ENCODE results near the gene GALNT2. TPM values are rescaled to one million over a fixed set of nuclear protein-coding genes. Genes with fewer than 3 reads are reported as not detected.

Gene GALNT2
- total RNA-seq, 3 donors from 2014 or later, result 29.5 to 59.1 (median 55.2) TPM

- Histone ChIP-seq H3K36me3 (ENCODE audit: low read depth) (no peaks in the 10 kb centered on the region), H3K9me3 (no peaks in the 10 kb centered on the region), H3K4me1 (ENCODE audit: low read depth) (no peaks in the 10 kb centered on the region), H3K4me3 (no peak overlapping the region)
- intact Hi-C loops (cut with DNase I, micrococcal nuclease), result no loop called here
- DNase-seq (no peak), ATAC-seq (no peak)
- TF ChIP-seq, protein P1, sequence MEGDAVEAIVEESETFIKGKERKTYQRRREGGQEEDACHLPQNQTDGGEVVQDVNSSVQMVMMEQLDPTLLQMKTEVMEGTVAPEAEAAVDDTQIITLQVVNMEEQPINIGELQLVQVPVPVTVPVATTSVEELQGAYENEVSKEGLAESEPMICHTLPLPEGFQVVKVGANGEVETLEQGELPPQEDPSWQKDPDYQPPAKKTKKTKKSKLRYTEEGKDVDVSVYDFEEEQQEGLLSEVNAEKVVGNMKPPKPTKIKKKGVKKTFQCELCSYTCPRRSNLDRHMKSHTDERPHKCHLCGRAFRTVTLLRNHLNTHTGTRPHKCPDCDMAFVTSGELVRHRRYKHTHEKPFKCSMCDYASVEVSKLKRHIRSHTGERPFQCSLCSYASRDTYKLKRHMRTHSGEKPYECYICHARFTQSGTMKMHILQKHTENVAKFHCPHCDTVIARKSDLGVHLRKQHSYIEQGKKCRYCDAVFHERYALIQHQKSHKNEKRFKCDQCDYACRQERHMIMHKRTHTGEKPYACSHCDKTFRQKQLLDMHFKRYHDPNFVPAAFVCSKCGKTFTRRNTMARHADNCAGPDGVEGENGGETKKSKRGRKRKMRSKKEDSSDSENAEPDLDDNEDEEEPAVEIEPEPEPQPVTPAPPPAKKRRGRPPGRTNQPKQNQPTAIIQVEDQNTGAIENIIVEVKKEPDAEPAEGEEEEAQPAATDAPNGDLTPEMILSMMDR (IDR thresholded peaks at IDR 0.05), result no peak
These were observed 173.5 kb downstream of the GALNT2 start for GRCh38 chr1:230240446-230241086.

DNA sequence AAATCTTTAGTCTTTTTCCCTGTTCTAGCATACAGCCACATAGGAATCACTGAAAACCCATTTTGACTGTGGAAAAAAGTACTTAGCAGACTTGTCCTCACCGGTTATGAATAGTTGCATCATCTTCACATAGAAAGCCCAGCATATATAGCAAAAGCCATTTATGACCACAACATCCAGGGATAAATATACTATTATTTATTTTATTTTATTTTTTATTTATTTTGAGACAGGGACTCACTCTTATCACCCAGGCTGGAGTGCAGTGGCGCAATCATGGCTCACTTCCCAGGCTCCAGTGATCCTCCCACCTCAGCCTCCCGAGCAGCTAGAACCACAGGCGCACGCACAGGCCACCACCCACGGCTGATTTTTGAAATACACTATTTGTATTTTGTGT, 175.3 kb downstream of the GALNT2 start:
- no peak overlapping the region for H3K4me3 ChIP-seq
- DNase-seq, result no peak
- TF ChIP-seq, protein P1 (IDR thresholded peaks at IDR 0.05), result no peak
- ATAC-seq, result no peak
- H3K9me3 ChIP-seq, result no peaks in the 10 kb centered on the region
- no peaks in the 10 kb centered on the region for H3K4me1 ChIP-seq (ENCODE audit: low read depth)
- no peaks in the 10 kb centered on the region for H3K36me3 ChIP-seq (ENCODE audit: low read depth)
- intact Hi-C loops (cut with DNase I, micrococcal nuclease), result no loop called here

- Histone ChIP-seq H3K9me3 (no peaks in the 10 kb centered on the region), H3K36me3 (ENCODE audit: low read depth) (no peaks in the 10 kb centered on the region), H3K4me3 (no peak overlapping the region), H3K4me1 (ENCODE audit: low read depth) (no peaks in the 10 kb centered on the region)
- ATAC-seq (no peak), DNase-seq (no peak)
- intact Hi-C loops (cut with DNase I, micrococcal nuclease), result no loop called here
- TF ChIP-seq, protein P1 (IDR thresholded peaks at IDR 0.05), result no peak
These were observed 176.1 kb downstream of the GALNT2 start for GRCh38 chr1:230243146-230243545.

GRCh38 chr1:230243583-230244353, 176.7 kb downstream of the GALNT2 start:
- no peak for ATAC-seq
- H3K4me1 ChIP-seq (ENCODE audit: low read depth), result no peaks in the 10 kb centered on the region

GRCh38 chr1:230246551-230246950, 179.5 kb downstream of the GALNT2 start:
- TF ChIP-seq, protein P1 (IDR thresholded peaks at IDR 0.05), result no peak
- intact Hi-C loops (cut with DNase I, micrococcal nuclease), result no loop called here
- H3K9me3 ChIP-seq, result no peaks in the 10 kb centered on the region
- ATAC-seq (no peak), DNase-seq (no peak)
- H3K36me3 ChIP-seq (ENCODE audit: low read depth), result no peaks in the 10 kb centered on the region
- no peak overlapping the region for H3K4me3 ChIP-seq
- H3K4me1 ChIP-seq (ENCODE audit: low read depth), result no peaks in the 10 kb centered on the region

More at GRCh38 chr1:230243583-230244353, 176.7 kb downstream of the GALNT2 start:
- Histone ChIP-seq H3K36me3 (ENCODE audit: low read depth) (no peaks in the 10 kb centered on the region), H3K9me3 (no peaks in the 10 kb centered on the region), H3K4me3 (no peak overlapping the region)
- no peak for DNase-seq
- intact Hi-C loops (cut with DNase I, micrococcal nuclease), result no loop called here
- TF ChIP-seq, protein P1 (IDR thresholded peaks at IDR 0.05), result no peak

Data from mucosa of descending colon (tissue), 3 donors.